ENCODE measurements around the gene OPN3.

The OPN3 gene

DNA sequence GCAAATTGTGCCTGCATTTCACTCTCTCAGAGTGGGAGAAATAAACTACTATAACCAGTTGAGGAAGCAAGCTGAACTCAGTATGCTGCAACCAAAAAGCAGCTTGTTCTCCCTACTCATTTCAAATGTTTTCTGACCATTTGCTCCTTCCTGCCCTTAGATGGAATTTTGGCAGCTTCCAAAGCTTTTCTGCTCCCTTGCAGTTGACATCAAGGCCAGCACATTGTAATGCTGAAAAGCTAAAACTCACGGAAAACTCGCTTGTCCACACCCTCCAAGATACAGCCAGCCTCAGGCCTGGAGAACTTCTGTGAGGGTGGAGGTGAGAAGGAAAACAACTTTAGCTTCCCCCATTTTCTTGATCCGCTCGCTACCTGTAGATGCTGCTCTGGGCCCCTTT is 5.0 kb upstream of the OPN3 start:
- no peak for DNase-seq (ENCODE audit: low spot score)

- no peak for DNase-seq (ENCODE audit: low spot score)
Observed at GRCh38 chr1:241644259-241644658, 4.1 kb upstream of the OPN3 start.

- no peak for DNase-seq (ENCODE audit: low spot score)
Observed at GRCh38 chr1:241642593-241642944, 2.4 kb upstream of the OPN3 start.

- no peak for DNase-seq (ENCODE audit: low spot score)
Observed at GRCh38 chr1:241641773-241642592, 1.8 kb upstream of the OPN3 start.

DNA sequence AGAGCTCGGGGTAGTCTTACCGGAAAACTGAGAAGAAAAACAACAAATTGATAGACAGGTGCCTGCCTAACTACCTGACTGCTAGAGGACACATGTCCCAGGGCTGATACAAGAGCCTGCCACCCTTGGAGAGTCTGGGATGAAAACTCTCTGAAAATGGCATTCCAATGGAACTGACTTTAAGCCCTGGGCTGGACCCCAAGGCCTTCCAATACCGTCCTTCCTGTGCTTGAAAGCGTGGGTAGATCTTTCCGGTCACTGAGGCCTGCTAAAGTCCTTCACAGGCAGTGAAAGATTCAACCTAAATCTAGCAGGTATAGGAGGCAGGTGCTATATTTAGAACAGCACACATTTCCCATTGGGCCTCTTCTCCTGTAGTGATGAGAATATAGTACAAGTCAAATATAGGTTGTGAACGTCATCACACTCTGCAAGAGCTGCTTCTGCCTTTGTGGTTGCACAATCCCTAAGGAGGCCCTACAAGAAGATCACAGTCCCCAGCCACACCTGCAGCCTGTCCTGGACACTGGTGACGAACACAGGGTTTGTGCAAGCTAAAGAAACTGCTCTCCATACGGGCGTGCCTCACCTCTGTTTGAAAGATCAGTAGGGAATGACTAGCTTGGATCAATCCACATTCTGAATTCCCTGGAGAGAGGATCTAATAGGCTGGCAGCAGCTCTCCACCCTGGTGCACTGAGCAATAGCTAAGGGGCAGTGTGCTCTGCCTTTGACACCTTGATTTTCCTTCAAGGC is 876 bp upstream of the OPN3 start:
- no peak for DNase-seq (ENCODE audit: low spot score)

- no peak for DNase-seq (ENCODE audit: low spot score)
Observed at GRCh38 chr1:241639623-241640148, 483 bp downstream of the OPN3 start.

GRCh38 chr1:241638909-241639622 is 1.1 kb downstream of the OPN3 start:
- no peak for DNase-seq (ENCODE audit: low spot score)

GRCh38 chr1:241638099-241638682 is 2.0 kb downstream of the OPN3 start:
- no peak for DNase-seq (ENCODE audit: low spot score)

GRCh38 chr1:241637604-241638003 is 2.6 kb downstream of the OPN3 start:
- no peak for DNase-seq (ENCODE audit: low spot score)

- no peak for DNase-seq (ENCODE audit: low spot score)
Observed at GRCh38 chr1:241637046-241637590, 3.1 kb downstream of the OPN3 start.

DNA sequence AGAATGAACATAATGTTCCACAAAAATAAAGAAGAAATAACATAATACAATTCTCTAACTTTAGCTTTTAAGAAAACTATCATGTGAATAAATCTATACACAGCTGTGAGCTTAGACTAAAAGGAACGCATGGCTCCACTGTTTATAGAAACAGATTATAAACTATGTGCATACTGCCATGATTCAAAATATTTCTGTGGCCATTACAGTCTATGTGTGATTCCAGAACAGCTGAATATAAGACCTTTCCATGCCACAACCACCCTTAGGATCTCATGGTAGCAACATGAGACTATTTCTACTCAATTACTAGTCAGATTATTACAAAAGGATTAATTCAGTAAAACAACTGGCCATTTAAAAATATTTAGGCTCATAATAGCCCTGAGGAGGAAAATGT is 3.9 kb downstream of the OPN3 start:
- DNase-seq (ENCODE audit: low spot score), result no peak

DNA sequence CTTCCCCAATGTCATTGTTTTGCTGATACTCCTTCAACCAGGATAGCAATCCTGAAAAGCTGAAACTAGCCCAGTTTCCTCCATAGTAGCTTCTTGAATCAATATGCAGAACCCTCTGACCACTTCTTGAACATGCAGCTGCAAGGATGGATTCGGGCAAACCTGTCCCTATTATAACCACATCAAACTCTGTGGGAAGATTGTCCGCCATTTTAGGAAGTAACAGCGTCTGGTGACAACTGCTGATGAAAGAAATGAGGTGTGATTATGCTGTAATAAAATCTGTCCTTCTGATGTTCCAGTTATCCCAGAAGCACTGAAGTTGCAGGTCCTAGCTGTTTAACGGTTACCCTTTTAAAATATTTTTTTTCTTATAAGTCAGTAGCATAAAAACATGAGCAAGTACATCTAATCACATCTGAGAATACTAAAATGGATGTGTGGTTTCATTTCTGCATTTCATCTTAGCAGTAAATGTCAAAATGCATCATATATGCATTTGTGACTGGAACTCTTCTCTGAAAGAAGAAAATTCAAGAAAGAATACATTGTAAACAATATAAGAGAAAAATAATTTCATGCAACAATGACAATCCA is 4.5 kb downstream of the OPN3 start:
- no peak for DNase-seq (ENCODE audit: low spot score)

- no peak for DNase-seq (ENCODE audit: low spot score)
Observed at GRCh38 chr1:241632987-241633386, 7.2 kb downstream of the OPN3 start.

- no peak for DNase-seq (ENCODE audit: low spot score)
Observed at GRCh38 chr1:241631674-241632073, 8.5 kb downstream of the OPN3 start.

DNA sequence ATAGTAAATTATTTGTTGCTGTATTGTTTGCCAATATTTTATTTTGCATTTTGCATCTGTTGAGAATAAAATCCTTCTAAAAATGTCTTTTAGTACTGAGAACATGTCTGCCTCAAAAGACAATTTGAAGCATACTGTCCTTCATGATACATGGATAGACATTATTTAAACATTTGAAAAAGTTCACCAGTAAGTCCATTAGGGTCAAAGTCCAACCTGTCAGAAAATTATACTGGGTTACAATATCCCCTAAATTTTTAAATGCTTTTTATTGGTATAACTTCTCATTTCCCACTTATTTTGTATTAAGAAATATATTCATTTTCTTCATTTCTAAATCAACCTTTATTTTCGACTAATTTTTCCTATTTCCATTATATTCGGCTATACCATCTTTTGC is 9.3 kb downstream of the OPN3 start:
- no peak for DNase-seq (ENCODE audit: low spot score)

DNA sequence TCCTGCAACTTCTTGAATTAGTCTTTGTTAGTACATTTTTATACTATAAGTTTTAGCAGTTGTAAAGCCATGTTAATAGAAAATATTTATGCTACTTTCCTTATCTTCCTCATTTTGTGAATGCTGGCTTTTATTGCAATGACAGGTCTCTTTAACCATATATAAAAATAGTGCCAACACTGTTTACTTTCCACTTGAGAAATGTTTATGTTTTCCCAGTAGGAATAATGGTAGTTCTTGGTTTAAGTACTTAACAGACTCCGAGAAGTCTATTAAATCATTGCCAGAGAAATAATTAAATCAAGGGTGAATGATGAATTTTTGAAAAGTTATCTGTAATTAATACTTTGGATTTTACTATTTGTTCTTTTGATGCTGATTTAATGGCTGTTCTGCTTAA is 9.7 kb downstream of the OPN3 start:
- DNase-seq (ENCODE audit: low spot score), result no peak

DNA sequence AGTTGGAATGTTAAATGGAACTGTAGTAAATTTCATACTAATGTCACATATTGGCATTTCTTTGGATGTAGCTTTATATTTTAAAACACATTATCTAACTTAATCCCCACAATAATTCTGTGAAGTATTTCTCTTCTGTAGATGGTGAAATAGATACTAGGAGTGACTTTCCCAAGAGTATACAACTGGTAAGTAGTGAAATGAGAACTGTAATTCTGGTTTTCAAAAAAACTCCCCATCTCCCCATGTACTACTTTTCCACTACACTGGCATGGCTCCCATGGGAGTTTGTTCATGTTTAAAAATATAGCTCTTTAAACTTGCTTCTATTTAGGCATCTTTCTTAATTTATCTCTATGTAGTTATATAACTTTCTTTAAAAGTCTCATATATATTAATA is 10.2 kb downstream of the OPN3 start:
- no peak for DNase-seq (ENCODE audit: low spot score)

DNA sequence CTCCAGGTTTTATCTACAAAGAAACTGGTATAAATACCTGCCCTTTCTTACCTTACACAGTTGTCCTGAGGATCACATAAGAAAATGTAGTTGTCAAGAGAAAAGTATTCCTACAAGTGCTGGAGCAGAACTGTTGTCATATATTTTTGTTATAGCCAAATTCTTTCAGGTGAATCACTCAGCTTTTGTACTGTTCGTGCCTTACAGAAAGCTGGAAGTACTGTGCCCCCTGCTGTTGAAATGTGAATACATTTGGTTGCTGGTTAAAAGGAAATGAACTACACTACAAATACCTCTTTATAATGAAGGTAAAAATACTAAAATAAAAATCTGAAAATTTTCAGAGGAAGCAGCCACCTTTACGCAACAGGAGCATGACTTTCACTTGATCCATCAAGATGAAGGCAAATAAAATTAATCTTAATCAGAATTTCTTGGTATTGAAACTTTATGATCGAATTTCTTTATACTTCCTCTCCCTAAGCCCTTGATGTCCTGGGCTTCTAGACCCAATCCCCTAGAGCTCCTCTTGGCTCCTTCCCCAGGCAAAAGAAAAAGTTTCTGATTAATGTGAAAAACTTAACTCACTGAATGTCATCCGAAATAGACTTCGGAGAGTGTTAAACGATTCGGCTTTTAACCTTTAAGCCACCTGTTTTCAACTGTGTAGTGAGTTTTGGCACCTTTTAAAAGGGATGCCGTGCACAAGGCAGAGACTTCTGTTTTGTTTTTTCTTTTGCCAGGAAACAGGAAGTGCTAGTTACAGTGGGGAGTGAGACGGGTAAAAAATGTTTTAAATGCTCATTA is 12.5 kb downstream of the OPN3 start:
- no peak for DNase-seq (ENCODE audit: low spot score)

DNA sequence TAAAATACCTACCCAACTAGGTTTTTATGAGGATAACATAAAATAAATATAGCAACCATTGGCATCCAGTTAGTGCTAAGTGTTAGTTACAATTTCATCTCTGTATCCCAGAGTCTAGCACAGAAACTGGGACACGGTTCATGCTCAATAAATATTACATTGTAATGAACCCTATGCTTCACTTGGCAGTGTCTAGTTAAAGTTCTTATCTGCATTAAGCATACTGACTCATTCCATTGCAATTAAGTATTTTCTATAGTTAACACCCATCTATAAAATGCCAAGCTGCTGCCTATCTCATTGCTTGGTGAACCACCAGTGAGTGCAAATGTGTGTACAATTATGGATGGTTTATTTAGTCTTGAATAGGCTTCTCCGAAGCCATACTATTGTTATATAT is 15.2 kb downstream of the OPN3 start:
- DNase-seq (ENCODE audit: low spot score), result no peak

- DNase-seq (ENCODE audit: low spot score), result no peak
Observed at GRCh38 chr1:241622669-241623068, 17.5 kb downstream of the OPN3 start.

DNA sequence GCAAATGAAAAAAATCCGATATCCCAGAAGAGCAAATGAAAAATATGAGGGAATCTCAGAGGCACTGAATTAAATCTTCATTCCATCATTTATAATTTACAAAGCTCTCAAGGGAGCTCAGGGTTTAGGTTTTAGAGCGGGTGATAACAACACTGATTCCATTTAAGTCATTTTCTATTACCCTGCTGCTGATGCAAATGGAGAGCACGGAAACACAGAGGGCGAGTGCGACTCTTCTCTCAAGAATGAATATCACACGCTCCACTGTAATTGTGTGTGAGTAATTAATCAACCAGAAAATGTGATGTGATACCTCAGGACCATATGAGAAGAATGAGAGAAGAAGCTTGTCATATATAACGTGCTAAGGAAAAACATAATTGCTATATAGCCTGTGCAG is 22.7 kb downstream of the OPN3 start:
- no peak for DNase-seq (ENCODE audit: low spot score)

Data from ecto neural progenitor cell (in vitro differentiated cells).